GM18517 (cell line): Measurements from ENCODE around the gene RABGAP1.

Source experiments
- ATAC-seq: cut with Tn5 transposase; IDR thresholded peaks from one replicate; pipeline ENCODE4 v1.9.1; 2021; ENCODE audit warnings: mild to moderate bottlenecking, moderate library complexity; ENCODE audit not compliant: unreplicated experiment

Gene RABGAP1

DNA sequence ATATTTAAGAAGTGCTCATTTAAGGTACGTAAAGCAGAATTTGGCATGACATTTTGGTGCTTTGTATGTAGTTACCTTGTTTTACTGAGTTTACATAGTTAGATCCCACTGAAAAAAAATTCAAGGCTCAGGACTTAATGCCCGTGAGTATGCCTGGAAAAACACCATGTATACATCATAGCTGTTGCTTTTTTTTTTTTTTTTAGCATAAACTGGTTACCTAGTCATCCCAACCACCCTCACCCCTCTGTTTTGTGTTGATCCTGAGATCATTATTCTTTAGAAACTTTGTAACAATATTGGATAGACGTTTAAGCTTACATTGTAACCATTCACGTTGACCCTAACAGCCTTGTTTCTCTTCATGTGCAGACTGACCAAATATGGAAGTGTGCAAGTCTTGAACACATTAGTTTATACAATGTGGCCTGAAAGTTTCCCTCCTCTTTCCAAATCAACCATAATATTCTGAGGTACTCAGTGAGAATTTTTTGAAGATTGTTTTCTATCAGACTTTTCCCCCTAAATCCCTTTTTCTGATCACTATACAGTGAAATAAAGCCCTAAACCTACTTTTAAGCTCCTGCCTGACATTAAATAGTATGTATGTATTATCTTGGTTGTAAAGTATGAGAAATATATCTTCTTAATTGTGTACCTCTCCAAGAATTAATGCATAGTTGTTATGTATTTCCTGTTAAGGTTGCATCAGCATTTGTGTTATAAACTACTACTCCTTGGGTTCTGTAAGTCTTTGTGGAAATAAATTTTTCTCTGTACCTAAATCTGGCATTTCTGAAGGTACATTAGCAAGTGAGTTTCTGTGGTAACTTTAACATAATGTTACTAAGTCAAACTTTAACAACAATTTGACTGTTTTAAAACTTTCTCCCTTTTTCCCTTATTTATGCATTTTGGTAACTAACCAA, 4.4 kb downstream of the RABGAP1 start:
- no peak for ATAC-seq

GRCh38 chr9:122946461-122947005, 5.7 kb downstream of the RABGAP1 start:
- no peak for ATAC-seq

DNA sequence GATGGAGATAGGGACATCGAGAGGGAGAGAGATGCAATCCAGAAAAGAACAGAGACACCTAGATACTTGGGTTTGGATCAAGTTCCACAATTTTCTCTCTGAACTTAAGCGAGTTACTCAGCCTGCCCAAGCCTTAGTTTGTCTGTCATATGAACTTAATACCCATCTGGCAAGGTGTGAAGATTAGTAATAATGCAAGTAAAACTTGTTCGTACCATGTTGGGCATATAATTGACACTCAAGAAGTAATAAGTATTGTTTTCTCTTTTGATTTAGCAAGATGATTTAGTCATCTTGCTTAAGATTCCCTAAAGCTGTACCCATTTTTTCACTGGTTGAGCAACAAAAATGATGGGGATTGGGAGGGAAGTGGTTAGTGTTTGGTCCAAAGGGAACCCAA, 7.5 kb downstream of the RABGAP1 start:
- no peak for ATAC-seq

DNA sequence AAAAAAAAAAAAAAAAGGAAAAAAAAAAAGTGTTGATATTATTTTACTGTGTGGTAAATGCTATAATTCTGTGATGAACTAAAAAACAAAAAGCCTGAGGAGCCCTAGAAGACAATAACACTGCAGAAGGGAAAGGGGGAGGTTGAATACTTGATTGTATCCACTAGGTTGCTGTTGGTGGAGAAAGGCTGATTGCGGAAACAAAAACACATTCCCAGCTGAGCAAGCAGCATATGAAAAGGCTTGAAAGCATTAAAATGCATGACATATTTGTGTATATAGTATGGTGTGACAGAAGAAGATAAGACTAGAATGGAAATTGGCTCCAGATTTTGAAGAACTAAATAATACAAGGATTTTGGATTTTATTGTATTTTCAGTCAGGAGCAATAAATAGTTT, 8.9 kb downstream of the RABGAP1 start:
- no peak for ATAC-seq

GRCh38 chr9:122950263-122950662, 9.4 kb downstream of the RABGAP1 start:
- no peak for ATAC-seq

DNA sequence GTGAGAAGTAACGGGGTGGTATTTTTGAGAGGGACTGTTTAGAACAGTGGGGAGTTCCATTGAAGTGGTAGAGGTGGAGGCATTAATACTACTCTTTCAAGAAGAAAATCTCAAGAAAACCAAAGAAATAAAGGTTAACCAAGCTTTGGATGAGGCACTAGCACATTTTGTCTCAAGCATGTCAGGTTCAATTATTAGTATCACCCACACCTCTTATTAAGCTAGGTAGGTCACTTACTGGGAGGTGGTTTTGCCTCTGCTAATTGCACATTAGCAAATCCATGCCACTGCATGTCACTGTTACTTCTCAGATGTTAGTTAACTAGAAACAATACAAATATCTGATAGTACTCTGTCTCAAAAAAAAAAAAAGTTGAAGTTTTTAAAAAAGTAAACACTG, 10.2 kb downstream of the RABGAP1 start:
- ATAC-seq = no peak

DNA sequence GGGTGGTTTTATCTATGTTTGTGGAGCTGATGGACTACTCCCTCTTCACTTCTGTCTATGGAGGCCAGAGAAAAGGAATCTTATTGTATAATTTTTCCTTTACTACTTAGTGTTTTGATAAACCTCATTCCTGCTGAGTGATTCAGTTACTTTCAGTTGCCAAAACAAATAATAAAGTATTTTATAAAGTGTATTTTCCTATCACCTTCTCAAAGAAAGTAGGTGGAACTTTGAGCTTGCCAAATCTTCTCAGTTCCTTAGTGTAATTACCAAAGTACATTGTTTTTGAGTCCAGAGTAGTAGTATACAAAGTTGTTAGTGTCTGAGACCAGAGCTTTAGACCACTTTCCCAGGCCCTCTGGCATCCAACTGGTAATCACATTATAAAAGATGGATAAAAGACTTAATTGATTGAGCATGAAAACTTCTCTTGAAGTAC, 13.5 kb downstream of the RABGAP1 start:
- ATAC-seq = no peak

GRCh38 chr9:122955961-122956360, 15.1 kb downstream of the RABGAP1 start:
- ATAC-seq = no peak

DNA sequence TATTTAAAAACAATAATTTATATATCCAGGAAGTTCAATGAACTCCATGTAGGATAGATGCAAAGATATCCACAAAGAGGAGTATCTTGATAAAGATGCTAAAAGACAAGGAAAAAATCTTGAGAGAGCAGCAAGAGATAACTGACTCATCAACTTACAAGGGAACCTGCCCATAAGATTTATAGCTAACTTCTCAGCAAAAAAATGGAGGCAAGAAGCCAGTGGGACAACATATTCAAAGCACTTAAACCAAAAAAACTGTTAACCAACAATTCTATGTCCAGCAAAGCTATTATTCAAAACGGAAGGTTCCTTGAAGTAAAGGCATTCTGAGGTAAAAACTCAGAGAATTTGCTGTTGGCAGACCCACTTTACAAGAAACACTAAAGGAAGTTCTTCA, 20.3 kb downstream of the RABGAP1 start:
- no peak for ATAC-seq

GRCh38 chr9:122975196-122975595, 34.4 kb downstream of the RABGAP1 start:
- ATAC-seq = no peak

- ATAC-seq = no peak
Observed at GRCh38 chr9:122978601-122979000, 37.8 kb downstream of the RABGAP1 start.

DNA sequence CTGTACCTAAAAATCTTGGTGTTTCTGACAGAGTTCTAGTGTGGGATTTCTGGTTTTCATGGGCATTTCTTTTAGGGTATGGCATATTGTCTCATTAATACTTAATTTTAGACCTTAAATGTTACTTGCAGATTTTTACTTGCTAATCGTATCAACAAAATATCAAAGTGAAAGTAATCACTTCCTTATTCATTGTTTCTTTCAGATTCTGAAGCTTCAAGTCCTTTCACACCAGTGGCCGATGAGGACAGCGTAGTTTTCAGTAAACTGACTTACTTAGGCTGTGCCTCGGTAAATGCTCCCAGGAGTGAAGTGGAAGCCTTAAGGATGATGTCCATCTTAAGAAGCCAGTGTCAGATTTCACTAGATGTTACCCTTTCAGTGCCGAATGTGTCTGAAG, 45.2 kb downstream of the RABGAP1 start:
- no peak for ATAC-seq

DNA sequence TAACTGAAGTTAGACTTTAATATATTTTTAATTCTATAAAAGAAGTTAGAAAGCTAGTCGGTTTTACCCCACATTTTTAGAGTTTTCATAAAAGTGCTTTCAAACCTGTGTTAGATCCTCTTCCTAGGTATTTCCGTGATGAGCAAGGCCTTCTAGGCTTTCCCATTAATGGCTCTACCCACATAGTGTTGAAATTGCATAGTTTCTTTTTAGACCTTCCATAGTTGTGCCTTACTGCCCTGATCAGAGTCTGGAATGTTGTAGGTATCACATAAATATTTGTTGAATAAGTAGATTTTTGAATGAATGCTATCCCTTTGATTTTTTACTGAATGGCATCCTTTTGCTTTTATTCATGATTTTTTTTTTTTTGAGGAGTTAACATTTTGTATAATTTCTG, 47.3 kb downstream of the RABGAP1 start:
- ATAC-seq = no peak

DNA sequence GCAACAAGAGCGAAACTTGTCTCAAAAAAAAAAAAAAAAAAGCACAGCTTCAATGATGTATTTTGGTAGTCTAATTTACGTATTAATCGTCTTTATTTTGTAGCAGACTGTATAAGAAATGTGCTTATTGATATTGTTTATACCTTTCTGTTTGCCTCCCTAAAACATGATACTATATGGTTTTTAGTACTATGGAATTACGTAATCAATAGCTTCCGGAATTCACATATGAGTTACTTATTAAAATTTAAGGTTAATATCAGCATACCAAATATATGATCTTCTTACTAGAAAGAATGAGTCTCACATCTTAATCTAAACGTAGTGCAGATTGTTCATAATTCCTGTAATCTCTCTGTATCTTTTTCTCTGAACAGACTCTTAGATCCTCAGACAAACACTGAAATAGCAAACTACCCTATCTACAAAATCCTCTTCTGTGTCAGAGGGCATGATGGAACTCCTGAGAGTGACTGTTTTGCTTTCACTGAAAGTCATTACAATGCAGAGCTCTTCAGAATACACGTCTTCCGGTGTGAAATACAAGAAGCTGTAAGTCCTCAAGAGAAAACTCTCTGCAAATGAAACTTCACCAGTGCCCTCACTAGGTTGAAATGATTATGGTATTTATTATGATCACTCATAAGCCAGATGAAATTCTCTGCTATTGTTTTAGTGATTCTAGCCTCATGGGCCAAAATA, 48.3 kb downstream of the RABGAP1 start:
- ATAC-seq = peak; percentile 76

DNA sequence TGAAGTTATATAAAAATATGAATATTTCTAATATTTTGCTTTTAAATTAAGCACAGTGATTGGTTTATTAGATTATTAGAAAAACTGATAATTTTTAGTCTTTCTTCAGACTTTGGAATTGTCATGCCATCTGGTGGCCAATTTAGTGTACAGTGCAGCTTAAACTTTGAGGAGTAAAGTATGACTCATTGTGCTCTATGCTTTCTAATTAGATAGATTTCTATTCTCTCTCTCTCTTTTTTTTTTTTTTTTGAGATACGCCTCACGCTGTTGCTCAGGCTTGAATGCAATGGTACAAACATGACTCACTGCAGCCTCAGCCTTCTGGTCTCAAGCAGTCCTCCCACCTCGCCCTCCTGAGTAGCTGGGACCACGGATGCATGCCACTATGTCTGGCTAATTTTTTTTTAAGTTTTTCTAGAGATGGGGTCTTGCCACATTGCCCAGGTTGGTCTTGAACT, 50.6 kb downstream of the RABGAP1 start:
- peak; percentile 50 for ATAC-seq

- no peak for ATAC-seq
Observed at GRCh38 chr9:122996586-122996985, 55.8 kb downstream of the RABGAP1 start.

GRCh38 chr9:122998448-122998847, 57.6 kb downstream of the RABGAP1 start:
- no peak for ATAC-seq

- ATAC-seq = no peak
Observed at GRCh38 chr9:123000371-123001068, 59.7 kb downstream of the RABGAP1 start.

- no peak for ATAC-seq
Observed at GRCh38 chr9:123002754-123003153, 61.9 kb downstream of the RABGAP1 start.

DNA sequence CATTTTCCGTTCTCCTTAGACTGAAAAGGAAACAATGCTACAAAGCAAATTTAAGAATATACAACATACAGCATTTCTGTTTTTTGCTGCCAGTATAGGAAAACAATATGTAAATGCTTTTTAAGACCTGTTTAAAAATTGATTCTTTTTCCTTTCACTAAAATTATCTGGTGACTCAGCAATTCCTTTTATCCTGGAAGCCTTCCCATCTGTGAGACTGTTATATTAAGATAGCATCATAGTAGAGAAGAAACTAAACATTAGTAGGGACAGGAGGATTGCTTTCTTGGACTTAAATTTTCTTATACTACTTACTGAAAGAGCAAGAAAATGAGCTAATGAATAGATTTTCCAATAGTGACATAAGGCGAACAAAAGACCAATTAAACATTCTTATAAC, 62.6 kb downstream of the RABGAP1 start:
- no peak for ATAC-seq

DNA sequence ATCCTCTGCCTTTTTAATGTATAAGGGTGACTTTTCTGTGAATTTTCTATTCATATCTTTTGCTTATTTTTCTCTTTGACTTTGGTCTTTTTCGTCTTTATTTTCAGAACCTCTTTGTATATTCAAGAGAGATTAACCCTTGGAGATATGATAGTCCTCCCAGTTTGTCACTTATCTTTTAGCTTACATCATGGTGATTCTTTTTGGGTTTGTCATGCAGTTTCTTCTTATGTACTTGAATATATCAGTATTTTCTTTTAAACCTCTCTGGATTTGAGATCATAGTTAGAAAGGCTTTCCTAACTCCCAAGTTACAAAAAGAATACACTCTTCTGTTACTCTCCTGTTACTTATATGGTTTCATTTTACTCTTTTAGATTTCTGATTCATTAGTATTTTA, 65.1 kb downstream of the RABGAP1 start:
- no peak for ATAC-seq
